ENCODE measurements around the gene POU3F2.

The POU3F2 gene

DNA sequence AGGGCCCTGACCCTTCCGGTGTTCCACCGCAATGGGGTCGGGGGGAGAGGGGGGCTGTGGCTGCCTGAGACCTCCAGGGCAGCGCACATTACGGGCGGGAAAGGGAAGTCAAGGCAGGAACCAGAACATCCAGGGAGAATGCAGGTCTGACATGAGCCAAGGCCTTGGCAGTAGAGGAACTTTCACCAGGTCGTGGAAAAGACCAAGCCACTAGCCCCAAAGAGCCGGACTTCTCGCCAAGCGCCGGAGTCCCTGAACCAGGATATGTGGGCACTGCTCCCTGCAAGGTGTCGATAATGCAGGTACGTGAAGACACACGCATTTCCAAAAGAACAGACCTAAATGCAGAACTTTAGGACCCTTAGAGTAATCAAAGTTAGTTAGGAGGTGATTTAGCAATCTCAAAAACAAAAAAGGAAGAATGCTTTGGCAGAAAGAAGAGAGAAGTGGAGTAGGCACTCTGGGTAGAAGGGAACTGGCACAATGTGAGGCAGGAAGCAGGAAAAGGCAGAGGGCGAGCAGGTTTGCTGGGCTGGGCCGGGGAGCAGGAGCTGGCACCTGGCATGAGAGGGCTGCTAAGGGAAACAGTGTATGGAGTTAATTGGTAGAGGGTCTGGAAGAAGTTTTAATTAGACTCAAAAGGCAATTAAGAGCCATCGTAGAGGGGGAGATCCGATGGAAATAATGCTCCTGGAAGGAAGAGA lies 14.3 kb downstream of the POU3F2 start:
- no peaks in the 10 kb centered on the region for H3K9me2 ChIP-seq (replicated peaks; ENCODE audit: low read depth, low read length)
- H3K4me1 ChIP-seq (ENCODE audit: insufficient read depth, low read length, poor library complexity, severe bottlenecking) = no peaks in the 10 kb centered on the region
- no peaks in the 10 kb centered on the region for H4K20me1 ChIP-seq (ENCODE audit: insufficient read depth, low read length, poor library complexity, severe bottlenecking)
- H3K79me2 ChIP-seq (ENCODE audit: insufficient read depth, low read length) = no peaks in the 10 kb centered on the region
- no peaks in the 10 kb centered on the region for H3K36me3 ChIP-seq (ENCODE audit: insufficient read depth, low read length)
- H3K4me3 ChIP-seq (ENCODE audit: low read length, poor library complexity, severe bottlenecking) = no peak overlapping the region
- H3K9ac ChIP-seq (ENCODE audit: low read depth, low read length, poor library complexity, severe bottlenecking) = no peak overlapping the region
- TF ChIP-seq, protein P1, sequence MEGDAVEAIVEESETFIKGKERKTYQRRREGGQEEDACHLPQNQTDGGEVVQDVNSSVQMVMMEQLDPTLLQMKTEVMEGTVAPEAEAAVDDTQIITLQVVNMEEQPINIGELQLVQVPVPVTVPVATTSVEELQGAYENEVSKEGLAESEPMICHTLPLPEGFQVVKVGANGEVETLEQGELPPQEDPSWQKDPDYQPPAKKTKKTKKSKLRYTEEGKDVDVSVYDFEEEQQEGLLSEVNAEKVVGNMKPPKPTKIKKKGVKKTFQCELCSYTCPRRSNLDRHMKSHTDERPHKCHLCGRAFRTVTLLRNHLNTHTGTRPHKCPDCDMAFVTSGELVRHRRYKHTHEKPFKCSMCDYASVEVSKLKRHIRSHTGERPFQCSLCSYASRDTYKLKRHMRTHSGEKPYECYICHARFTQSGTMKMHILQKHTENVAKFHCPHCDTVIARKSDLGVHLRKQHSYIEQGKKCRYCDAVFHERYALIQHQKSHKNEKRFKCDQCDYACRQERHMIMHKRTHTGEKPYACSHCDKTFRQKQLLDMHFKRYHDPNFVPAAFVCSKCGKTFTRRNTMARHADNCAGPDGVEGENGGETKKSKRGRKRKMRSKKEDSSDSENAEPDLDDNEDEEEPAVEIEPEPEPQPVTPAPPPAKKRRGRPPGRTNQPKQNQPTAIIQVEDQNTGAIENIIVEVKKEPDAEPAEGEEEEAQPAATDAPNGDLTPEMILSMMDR (conservative IDR thresholded peaks at IDR 0.05; ENCODE audit: low read length) = no peak
- TF ChIP-seq EZH2phosphoT487 (IDR thresholded peaks at IDR 0.05; ENCODE audit: borderline replicate concordance) = no peak
- H3F3A ChIP-seq (ENCODE audit: low read depth) = no peaks in the 10 kb centered on the region
- no peak overlapping the region for H2AFZ ChIP-seq (ENCODE audit: low read length)
- no peak overlapping the region for H3K4me2 ChIP-seq (ENCODE audit: low read depth, low read length, poor library complexity, severe bottlenecking)
- no peaks in the 10 kb centered on the region for H3K27me3 ChIP-seq (ENCODE audit: insufficient read depth, low read length, poor library complexity, severe bottlenecking)
- H3K9me3 ChIP-seq (ENCODE audit: insufficient read depth, low read depth, low read length) = no peaks in the 10 kb centered on the region

DNA sequence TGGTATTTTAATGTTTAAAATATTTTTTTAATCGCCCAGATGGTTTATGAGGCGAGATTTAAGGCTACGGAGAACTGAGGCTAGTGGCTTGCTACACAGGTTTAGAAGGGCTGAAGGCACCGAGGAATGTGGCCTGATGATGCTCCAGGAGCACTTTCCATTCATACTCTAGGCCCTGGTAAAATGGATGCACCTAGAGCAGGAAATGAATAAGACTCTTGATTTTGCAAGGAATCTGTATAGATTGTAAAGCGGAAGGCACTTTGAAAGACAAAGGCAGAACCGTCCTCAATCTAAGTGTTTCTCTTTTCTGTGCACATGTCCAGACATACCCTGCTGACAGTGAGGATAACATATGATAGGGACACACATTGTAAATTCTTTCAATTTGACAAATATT lies 30.1 kb downstream of the POU3F2 start:
- Histone ChIP-seq H3K4me1 (ENCODE audit: insufficient read depth, low read length, poor library complexity, severe bottlenecking) (no peaks in the 10 kb centered on the region), H3K79me2 (ENCODE audit: insufficient read depth, low read length) (no peaks in the 10 kb centered on the region), H3K9me3 (ENCODE audit: insufficient read depth, low read depth, low read length) (no peaks in the 10 kb centered on the region), H4K20me1 (ENCODE audit: insufficient read depth, low read length, poor library complexity, severe bottlenecking) (no peaks in the 10 kb centered on the region), H3F3A (ENCODE audit: low read depth) (no peaks in the 10 kb centered on the region), H2AFZ (ENCODE audit: low read length) (no peak overlapping the region), H3K4me3 (ENCODE audit: low read length, poor library complexity, severe bottlenecking) (no peak overlapping the region), H3K27me3 (ENCODE audit: insufficient read depth, low read length, poor library complexity, severe bottlenecking) (no peaks in the 10 kb centered on the region), H3K36me3 (ENCODE audit: insufficient read depth, low read length) (no peaks in the 10 kb centered on the region), H3K9ac (ENCODE audit: low read depth, low read length, poor library complexity, severe bottlenecking) (no peak overlapping the region), H3K9me2 (replicated peaks; ENCODE audit: low read depth, low read length) (no peaks in the 10 kb centered on the region), H3K4me2 (ENCODE audit: low read depth, low read length, poor library complexity, severe bottlenecking) (no peak overlapping the region)
- TF ChIP-seq EZH2phosphoT487 (IDR thresholded peaks at IDR 0.05; ENCODE audit: borderline replicate concordance) = no peak
- TF ChIP-seq, protein P1 (conservative IDR thresholded peaks at IDR 0.05; ENCODE audit: low read length) = no peak

DNA sequence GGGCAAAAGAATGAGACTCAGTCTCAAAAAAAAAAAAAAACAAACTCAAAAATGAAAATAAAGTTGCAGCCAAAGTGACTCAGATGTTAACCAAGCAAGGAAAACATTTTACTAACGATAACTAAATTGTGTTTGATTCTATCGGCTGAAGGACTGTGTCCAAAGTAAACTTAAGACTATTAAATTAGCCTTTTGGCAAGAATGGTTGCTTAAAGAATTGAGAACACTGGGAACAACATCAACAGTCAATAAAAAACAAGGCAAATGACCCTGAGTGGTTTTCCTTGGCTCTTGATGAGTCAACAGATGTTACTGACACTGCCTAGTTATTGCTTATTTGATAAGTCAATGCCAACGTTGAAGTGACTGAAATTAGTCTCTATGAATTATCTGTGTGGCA lies 36.7 kb downstream of the POU3F2 start:
- no peak for TF ChIP-seq EZH2phosphoT487 (IDR thresholded peaks at IDR 0.05; ENCODE audit: borderline replicate concordance)
- TF ChIP-seq, protein P1 (conservative IDR thresholded peaks at IDR 0.05; ENCODE audit: low read length) = no peak
- Histone ChIP-seq H3K79me2 (ENCODE audit: insufficient read depth, low read length) (no peaks in the 10 kb centered on the region), H3K4me1 (ENCODE audit: insufficient read depth, low read length, poor library complexity, severe bottlenecking) (no peaks in the 10 kb centered on the region), H2AFZ (ENCODE audit: low read length) (no peak overlapping the region), H3K27me3 (ENCODE audit: insufficient read depth, low read length, poor library complexity, severe bottlenecking) (no peaks in the 10 kb centered on the region), H3F3A (ENCODE audit: low read depth) (no peaks in the 10 kb centered on the region), H3K4me2 (ENCODE audit: low read depth, low read length, poor library complexity, severe bottlenecking) (no peak overlapping the region), H3K9me3 (ENCODE audit: insufficient read depth, low read depth, low read length) (no peaks in the 10 kb centered on the region), H3K4me3 (ENCODE audit: low read length, poor library complexity, severe bottlenecking) (no peak overlapping the region), H3K9me2 (replicated peaks; ENCODE audit: low read depth, low read length) (no peaks in the 10 kb centered on the region), H4K20me1 (ENCODE audit: insufficient read depth, low read length, poor library complexity, severe bottlenecking) (no peaks in the 10 kb centered on the region), H3K9ac (ENCODE audit: low read depth, low read length, poor library complexity, severe bottlenecking) (no peak overlapping the region), H3K36me3 (ENCODE audit: insufficient read depth, low read length) (no peaks in the 10 kb centered on the region; the same call in 1 of the 2 replicates)

All from Loucy (cell line).